ENCODE results near the gene WWC2.
A peak's percentile ranks its signal among the peaks of the same experiment; 100 is the strongest.

The WWC2 gene

GRCh38 chr4:183260491-183261151 lies 161.6 kb downstream of the WWC2 start:
- DNase-seq, result peak; percentile 80

DNA sequence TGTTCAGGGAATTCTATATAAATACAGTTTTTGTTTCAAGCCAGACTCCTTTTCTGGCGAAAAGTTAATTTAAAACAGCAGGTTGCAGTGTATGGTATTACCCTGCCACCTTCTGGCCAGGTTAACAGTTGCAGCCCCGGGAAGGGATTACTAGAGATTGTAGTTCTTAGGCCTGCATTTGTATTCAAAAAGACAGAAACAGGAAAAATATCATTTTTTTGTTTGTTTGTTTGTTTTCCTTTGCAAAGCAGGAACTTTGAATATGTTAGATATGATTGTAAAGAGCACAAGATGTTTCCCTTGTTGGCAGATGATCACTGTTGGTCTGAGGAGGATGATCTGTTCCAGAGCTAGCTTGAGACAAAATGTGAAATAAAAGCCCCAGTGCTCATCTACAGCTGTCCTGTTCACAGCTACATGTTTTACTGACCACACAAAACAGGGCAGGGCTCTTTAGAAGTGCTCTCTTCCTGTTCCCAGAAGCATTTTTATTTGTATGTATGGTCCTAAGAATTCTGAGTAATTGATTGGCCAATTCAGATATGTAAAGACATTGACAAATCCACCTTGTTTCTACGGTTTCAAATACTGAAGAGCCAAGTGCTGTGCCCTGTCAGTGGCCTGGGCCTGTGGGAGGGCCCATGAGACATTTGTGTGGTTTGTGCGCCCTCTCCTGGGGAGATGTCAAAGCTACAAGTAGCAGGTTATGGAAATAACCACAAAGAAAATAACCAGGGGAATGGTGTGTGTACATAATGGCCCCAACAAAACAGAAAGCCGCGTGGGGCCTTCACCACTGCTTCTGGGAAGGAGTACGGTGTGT lies 163.1 kb downstream of the WWC2 start:
- peak; percentile 85 for DNase-seq

DNA sequence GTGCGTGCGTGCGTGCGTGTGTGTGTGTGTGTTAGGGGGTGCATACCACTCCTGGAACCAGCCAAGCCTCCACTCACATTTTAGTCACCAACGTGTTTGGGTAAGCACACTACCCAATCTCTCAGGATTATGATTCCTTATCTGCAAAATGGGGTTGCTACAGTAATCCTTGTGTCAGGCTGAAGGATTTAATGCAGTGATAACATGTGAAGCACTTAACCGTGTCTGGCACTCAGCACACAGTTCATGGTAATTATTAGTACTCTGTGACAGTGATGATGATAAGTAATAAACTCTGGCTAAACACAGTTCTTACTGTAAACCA lies 163.7 kb downstream of the WWC2 start:
- DNase-seq, result no peak

- DNase-seq, result no peak
Measured at GRCh38 chr4:183263787-183264386, 164.8 kb downstream of the WWC2 start.

DNA sequence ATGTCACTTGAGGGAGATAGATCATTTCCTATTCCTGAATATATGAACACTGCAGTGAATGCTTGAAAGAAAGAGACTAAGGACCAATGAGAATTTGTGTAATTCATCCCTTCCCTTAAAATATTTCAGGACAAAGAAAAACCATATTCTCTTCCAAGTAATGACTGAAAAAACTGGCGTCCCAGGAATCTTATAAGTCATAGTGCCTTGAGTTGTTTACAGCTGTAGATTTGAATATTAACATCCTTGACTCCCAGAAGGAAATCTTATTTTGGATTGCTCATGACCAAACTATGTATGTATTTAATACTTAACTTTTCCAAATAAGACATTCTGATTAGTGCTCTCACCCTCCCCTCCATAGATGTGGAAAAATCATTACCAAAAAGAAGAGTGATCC lies 165.6 kb downstream of the WWC2 start:
- no peak for DNase-seq

- no peak for DNase-seq
Measured at GRCh38 chr4:183266371-183266770, 167.3 kb downstream of the WWC2 start.

- DNase-seq, result no peak
Measured at GRCh38 chr4:183268556-183268955, 169.5 kb downstream of the WWC2 start.

DNA sequence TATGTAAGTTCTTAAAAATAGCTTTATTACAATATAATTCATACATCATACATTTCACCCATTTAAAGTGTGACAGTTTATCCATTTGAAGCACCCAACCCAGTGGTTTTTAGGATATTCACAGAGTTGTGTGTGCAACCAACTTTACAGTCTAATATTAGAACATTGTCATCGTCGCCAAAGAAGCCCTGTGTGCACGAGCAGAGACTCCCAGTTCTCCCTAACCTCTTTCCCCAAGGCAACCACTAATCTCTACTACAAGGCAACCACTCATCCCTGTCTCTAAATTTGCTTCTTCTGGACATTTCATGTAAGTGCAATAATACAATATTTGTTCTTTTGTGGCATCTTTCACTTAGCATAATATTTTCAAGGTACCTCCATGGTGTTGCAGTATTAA lies 173.3 kb downstream of the WWC2 start:
- DNase-seq, result no peak

DNA sequence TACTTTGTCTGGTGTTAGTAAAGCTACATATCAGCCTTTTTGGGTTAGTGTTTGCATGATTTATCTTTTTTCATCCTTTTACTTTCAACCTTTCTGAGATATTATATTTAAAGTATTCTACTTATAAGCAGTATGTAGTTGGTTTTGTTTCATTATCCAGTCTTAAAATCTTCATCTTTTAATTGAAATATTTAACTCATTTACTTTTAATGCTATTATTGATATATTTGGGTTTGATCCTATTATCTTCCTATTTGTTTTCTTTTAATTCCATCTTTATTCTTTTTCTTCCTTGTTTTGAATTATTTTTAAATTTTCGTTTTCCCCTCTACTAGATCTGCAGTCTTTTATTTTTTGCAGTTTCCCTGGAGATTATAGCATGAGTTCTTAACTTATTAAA lies 177.0 kb downstream of the WWC2 start:
- DNase-seq, result no peak

DNA sequence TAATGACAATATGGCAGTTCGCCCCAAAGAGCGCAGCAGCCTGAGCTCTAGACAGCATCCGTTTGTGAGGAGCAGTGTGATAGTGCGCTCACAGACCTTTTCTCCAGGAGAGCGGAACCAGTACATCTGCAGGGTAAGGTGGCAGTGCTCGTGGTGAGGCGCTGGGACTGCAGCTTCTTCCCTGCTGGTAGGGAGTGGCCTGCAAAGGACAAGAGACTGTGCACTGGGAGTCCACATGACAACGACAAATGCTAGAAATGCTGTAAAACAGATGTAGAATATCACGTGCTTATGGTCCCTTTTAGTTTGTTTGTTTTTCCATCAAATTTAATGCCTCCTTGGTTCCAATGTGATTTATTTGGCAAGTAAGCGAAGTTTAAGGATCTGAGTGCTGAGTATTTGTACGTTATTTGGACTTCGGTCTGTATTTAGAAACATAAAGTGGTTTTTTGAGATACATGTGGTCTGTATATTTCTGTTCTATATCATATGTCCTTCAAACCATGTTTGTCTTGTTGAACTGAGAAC lies 185.3 kb downstream of the WWC2 start:
- peak; percentile 46 for DNase-seq

DNA sequence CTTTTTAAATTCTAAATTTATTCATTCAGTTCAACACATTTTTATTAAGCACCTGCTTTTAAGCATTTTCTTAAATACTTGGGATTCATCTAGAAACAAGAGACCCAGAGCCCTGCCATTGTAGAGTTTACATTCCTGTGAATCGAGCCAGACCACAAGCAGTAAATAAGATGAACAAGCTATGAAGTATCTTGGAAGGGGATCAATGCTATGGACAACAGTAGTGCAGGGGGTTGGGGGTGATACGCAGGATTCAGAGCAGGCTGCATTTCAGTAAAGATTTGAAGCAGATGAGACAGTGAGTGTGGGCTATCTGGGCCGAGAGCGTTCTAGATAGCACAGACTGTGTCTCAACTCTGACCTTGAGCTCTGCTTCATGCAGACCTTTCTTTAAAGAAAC lies 185.9 kb downstream of the WWC2 start:
- no peak for DNase-seq

GRCh38 chr4:183285886-183286285 lies 186.8 kb downstream of the WWC2 start:
- DNase-seq, result no peak

- DNase-seq, result no peak
Measured at GRCh38 chr4:183286590-183287308, 187.7 kb downstream of the WWC2 start.

DNA sequence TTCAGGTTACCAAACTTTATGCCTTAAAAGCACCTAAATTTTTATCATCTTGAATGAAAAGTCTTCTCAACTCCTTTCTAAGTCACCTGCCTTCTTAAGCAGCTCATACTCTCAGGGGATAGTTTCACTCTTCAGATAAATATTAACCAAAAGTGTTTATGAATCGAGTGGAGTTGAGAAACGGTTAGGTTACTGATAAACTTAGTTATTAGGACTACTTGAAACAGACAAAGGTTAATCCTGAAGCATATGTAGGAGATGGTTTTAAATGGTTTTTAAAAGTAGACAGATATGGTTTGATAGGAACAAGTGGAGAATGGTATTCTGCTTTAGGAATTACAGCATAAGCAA lies 188.2 kb downstream of the WWC2 start:
- DNase-seq, result no peak

GRCh38 chr4:183287677-183288076 lies 188.6 kb downstream of the WWC2 start:
- DNase-seq, result no peak

- peak; percentile 31 for DNase-seq
Measured at GRCh38 chr4:183288955-183289354, 189.9 kb downstream of the WWC2 start.

GRCh38 chr4:183289688-183290087 lies 190.6 kb downstream of the WWC2 start:
- no peak for DNase-seq

GRCh38 chr4:183291070-183291469 lies 192.0 kb downstream of the WWC2 start:
- peak; percentile 89 for DNase-seq

DNA sequence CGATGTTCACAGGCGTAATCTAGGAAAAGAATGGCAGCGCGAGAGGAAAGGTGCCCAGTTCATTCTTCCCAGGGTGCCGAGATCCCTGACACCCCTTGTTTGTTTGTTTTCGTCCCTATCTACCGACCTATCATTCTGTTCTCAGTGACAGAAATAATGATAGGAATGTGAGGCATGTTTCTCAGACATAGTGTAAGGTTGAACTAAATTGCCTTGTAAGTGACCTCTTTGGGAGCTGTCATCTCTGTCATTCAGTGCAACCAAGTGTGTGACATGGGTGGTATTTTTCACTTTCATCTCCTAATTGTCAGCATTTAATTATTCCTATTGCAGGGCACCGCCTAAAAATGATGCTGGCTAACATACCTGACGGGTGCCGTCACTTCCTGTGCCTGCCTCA lies 196.7 kb downstream of the WWC2 start:
- no peak for DNase-seq

- no peak for DNase-seq
Measured at GRCh38 chr4:183297675-183298074, 198.6 kb downstream of the WWC2 start.

- no peak for DNase-seq
Measured at GRCh38 chr4:183299464-183299863, 200.4 kb downstream of the WWC2 start.

- no peak for DNase-seq
Measured at GRCh38 chr4:183300070-183300469, 201.0 kb downstream of the WWC2 start.

- DNase-seq, result no peak
Measured at GRCh38 chr4:183300655-183301054, 201.6 kb downstream of the WWC2 start.

GRCh38 chr4:183303301-183303700 lies 204.2 kb downstream of the WWC2 start:
- no peak for DNase-seq
